Left lung (tissue), 10 donors: ENCODE measurements around the gene FAM124B. TPM values are rescaled to one million over a fixed set of nuclear protein-coding genes. Genes with fewer than 3 reads are reported as not detected.
A peak's percentile ranks its signal among the peaks of the same experiment; 100 is the strongest.

ENCODE experiments used
- ATAC-seq: fragments of 200-7000 bp; cut with Tn5 transposase; one replicate; pipeline ENCODE4 v1.9.1; 2020; ENCODE audit warnings: moderate library complexity
- DNase-seq, 4 donors: peaks; one replicate each; pipeline ENCODE4 v3.0.0-alpha.2; 2013 to 2020
- H3K27ac ChIP-seq, 2 donors: fragments of 200-600 bp; sonication (generic) in 1 of 2; one replicate each; pipeline versions ENCODE4 v1.5.0 to v1.8.0; 2020 to 2021
- H3K27me3 ChIP-seq, 2 donors: fragments of 200-600 bp; sonication (generic) in 1 of 2; one replicate each; pipeline versions ENCODE4 v1.5.0 to v1.8.0; 2020 to 2021
- H3K36me3 ChIP-seq, 2 donors: fragments of 200-600 bp; sonication (generic) in 1 of 2; one replicate each; pipeline versions ENCODE4 v1.5.0 to v1.8.0; 2020 to 2021
- H3K4me1 ChIP-seq, 2 donors: fragments of 200-600 bp; one replicate each; pipeline ENCODE4 v1.8.0; 2021
- H3K4me3 ChIP-seq, 2 donors: fragments of 200-600 bp; sonication (generic) in 1 of 2; one replicate each; pipeline versions ENCODE4 v1.5.0 to v1.8.0; 2020 to 2021; ENCODE audit warnings: mild to moderate bottlenecking in 1 of 2
- H3K9me3 ChIP-seq, 2 donors: fragments of 200-600 bp; sonication (generic) in 1 of 2; one replicate each; pipeline versions ENCODE4 v1.5.0 to v1.8.0; 2020 to 2021
- intact Hi-C, 2 donors: fragments of 100-400 bp; cut with DNase I; formaldehyde crosslinking; loops; one replicate each; pipeline versions ENCODE4 v1.11.2 to v1.14.2; 2022
- polyA plus RNA-seq, 6 donors: library from polyadenylated mRNA; unstranded; fragments of 120-200 nt; gene quantifications; one replicate each; pipeline ENCODE4 v1.2.1, GENCODE V29; 2013; ENCODE audit not compliant: insufficient read length in 6 of 6
- total RNA-seq, 2 donors: library from RNA; stranded (reverse); fragmentation: NEBNext Ultra II Directional; extraction: Animal tissue kit (Norgen Biotek cat#: 25700); gene quantifications; one replicate each; pipeline ENCODE4 v1.2.1, GENCODE V29; 2021
- TF ChIP-seq, protein P1 (sequence below), 2 donors: fragments of 200-600 bp; sonication (generic) in 1 of 2; IDR thresholded peaks; one replicate each; pipeline versions ENCODE4 v1.5.0 to v1.8.0; 2021; ENCODE audit warnings: antibody characterized with exemption in 2 of 2
- donor health status: DM: no; HTN: yes; CAD: no.
- donor health status: DM: no; HTN: no; CAD: no.

Gene FAM124B
- total and polyA plus RNA-seq, 8 donors: 1.8 to 35.7 (median 17.8) TPM

- Histone ChIP-seq H3K36me3 (no peaks in the 10 kb centered on the region), H3K9me3 (no peaks in the 10 kb centered on the region), H3K27me3 (no peaks in the 10 kb centered on the region), H3K27ac (no peak overlapping the region), H3K4me1 (no peaks in the 10 kb centered on the region), H3K4me3 (no peak overlapping the region)
- TF ChIP-seq, protein P1, sequence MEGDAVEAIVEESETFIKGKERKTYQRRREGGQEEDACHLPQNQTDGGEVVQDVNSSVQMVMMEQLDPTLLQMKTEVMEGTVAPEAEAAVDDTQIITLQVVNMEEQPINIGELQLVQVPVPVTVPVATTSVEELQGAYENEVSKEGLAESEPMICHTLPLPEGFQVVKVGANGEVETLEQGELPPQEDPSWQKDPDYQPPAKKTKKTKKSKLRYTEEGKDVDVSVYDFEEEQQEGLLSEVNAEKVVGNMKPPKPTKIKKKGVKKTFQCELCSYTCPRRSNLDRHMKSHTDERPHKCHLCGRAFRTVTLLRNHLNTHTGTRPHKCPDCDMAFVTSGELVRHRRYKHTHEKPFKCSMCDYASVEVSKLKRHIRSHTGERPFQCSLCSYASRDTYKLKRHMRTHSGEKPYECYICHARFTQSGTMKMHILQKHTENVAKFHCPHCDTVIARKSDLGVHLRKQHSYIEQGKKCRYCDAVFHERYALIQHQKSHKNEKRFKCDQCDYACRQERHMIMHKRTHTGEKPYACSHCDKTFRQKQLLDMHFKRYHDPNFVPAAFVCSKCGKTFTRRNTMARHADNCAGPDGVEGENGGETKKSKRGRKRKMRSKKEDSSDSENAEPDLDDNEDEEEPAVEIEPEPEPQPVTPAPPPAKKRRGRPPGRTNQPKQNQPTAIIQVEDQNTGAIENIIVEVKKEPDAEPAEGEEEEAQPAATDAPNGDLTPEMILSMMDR (IDR thresholded peaks at IDR 0.05): no peak
- no peak for DNase-seq
- ATAC-seq: no peak
- intact Hi-C loops: no loop called here
Observed at GRCh38 chr2:224417361-224417729, 15.4 kb upstream of the FAM124B start.

DNA sequence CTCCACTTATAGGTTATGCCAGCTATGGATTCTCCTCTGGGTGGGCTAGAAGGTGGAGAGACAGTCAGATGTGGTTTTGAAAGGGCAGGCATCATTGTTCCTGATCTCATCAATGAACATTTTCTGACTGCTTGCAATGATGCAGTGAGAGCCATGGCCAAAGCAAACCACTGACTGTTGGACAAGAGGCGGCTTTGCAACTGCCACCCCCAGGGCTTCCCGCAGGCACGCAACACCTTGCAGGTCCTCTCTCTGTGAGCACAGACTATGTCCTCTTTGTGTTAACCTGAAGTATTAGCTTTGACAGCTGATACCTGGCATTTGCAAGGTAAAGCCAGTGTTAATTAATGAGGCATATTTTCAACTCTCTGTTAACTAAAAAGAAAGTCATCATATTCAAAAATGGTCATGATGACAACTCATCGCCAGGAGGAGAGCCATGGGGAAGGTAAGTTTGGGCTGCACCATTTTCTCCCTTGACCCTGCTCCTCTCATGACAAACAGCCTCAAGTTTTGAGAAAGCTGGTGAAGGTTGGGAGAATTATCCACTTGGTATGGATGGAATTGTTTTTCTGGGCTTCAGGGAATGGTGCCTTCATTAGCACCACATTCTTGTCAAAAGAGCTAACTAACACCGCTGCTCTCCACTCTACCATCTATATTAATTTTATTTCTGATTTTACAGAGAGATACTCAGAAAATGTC is 14.9 kb upstream of the FAM124B start:
- DNase-seq (no peak), ATAC-seq (no peak)
- TF ChIP-seq, protein P1 (IDR thresholded peaks at IDR 0.05): no peak
- intact Hi-C loops: no loop called here
- no peaks in the 10 kb centered on the region for H3K36me3 ChIP-seq
- no peak overlapping the region for H3K27ac ChIP-seq
- H3K9me3 ChIP-seq: no peaks in the 10 kb centered on the region
- H3K27me3 ChIP-seq: no peaks in the 10 kb centered on the region
- no peak overlapping the region for H3K4me3 ChIP-seq
- no peaks in the 10 kb centered on the region for H3K4me1 ChIP-seq

GRCh38 chr2:224413381-224413780 is 11.5 kb upstream of the FAM124B start:
- TF ChIP-seq, protein P1 (IDR thresholded peaks at IDR 0.05): no peak
- H3K4me3 ChIP-seq: no peak overlapping the region
- no peak for ATAC-seq

GRCh38 chr2:224412141-224413015 is 10.5 kb upstream of the FAM124B start:
- H3K27me3 ChIP-seq: no peaks in the 10 kb centered on the region
- H3K27ac ChIP-seq: peak overlapping the region in 1 of 2 donors; percentile 50
- H3K4me1 ChIP-seq: no peaks in the 10 kb centered on the region
- TF ChIP-seq, protein P1 (IDR thresholded peaks at IDR 0.05): no peak
- H3K36me3 ChIP-seq: no peaks in the 10 kb centered on the region
- peak in 1 of 4 donors; percentile 32 for DNase-seq
- H3K9me3 ChIP-seq: no peaks in the 10 kb centered on the region
- ATAC-seq: peak; percentile 62
- no peak overlapping the region for H3K4me3 ChIP-seq
- intact Hi-C loops: no loop called here

More at GRCh38 chr2:224413381-224413780, 11.5 kb upstream of the FAM124B start:
- Histone ChIP-seq H3K36me3 (no peaks in the 10 kb centered on the region), H3K27ac (no peak overlapping the region), H3K4me1 (no peaks in the 10 kb centered on the region), H3K27me3 (no peaks in the 10 kb centered on the region), H3K9me3 (no peaks in the 10 kb centered on the region)
- intact Hi-C loops: no loop called here
- DNase-seq: no peak

- Histone ChIP-seq H3K4me1 (peaks cover 0 to 4% of the 10 kb centered on the region in 2 donors), H3K27ac (no peak overlapping the region), H3K36me3 (no peaks in the 10 kb centered on the region), H3K4me3 (no peak overlapping the region), H3K27me3 (no peaks in the 10 kb centered on the region), H3K9me3 (no peaks in the 10 kb centered on the region)
- intact Hi-C loops: no loop called here
- no peak for DNase-seq
- TF ChIP-seq, protein P1 (IDR thresholded peaks at IDR 0.05): no peak
- no peak for ATAC-seq
Observed at GRCh38 chr2:224410946-224411561, 9.1 kb upstream of the FAM124B start.
